HG03097 (cell line): Measurements from ENCODE around the gene GPR173.
A peak's percentile ranks its signal among the peaks of the same experiment; 100 is the strongest.

Experiments used
- ATAC-seq: cut with Tn5 transposase; IDR thresholded peaks from one replicate; pipeline ENCODE4 v1.9.1; 2021; ENCODE audit not compliant: unreplicated experiment, low FRiP score

GPR173 gene

GRCh38 chrX:53065104-53065503 is 16.5 kb downstream of the GPR173 start:
- ATAC-seq: no peak

- ATAC-seq: no peak
Measured at GRCh38 chrX:53071064-53071463, 22.5 kb downstream of the GPR173 start.

GRCh38 chrX:53071604-53072417 is 23.2 kb downstream of the GPR173 start:
- peak; percentile 76 for ATAC-seq

GRCh38 chrX:53072418-53073114 is 24.0 kb downstream of the GPR173 start:
- no peak for ATAC-seq

- no peak for ATAC-seq
Measured at GRCh38 chrX:53073115-53073586, 24.6 kb downstream of the GPR173 start.

- no peak for ATAC-seq
Measured at GRCh38 chrX:53075011-53075410, 26.4 kb downstream of the GPR173 start.

GRCh38 chrX:53076671-53077070 is 28.1 kb downstream of the GPR173 start:
- no peak for ATAC-seq

GRCh38 chrX:53077207-53078197 is 28.9 kb downstream of the GPR173 start:
- ATAC-seq: no peak

GRCh38 chrX:53078943-53079342 is 30.4 kb downstream of the GPR173 start:
- ATAC-seq: no peak

- no peak for ATAC-seq
Measured at GRCh38 chrX:53080628-53081580, 32.3 kb downstream of the GPR173 start.

GRCh38 chrX:53081925-53082772 is 33.6 kb downstream of the GPR173 start, which contains the start of gene TSPYL2:
Gene TSPYL2, plus strand, starts transcription at chrX:53082367. Its CDS starts 132 bp downstream, at chrX:53082499.
- peak; percentile 80 for ATAC-seq

GRCh38 chrX:53082773-53083616 is 34.4 kb downstream of the GPR173 start:
- ATAC-seq: no peak

GRCh38 chrX:53084043-53084570 is 35.5 kb downstream of the GPR173 start:
- no peak for ATAC-seq

- no peak for ATAC-seq
Measured at GRCh38 chrX:53084863-53085262, 36.3 kb downstream of the GPR173 start.

- no peak for ATAC-seq
Measured at GRCh38 chrX:53085661-53086229, 37.2 kb downstream of the GPR173 start.

GRCh38 chrX:53086464-53086863 is 37.9 kb downstream of the GPR173 start:
- no peak for ATAC-seq

GRCh38 chrX:53087388-53087831 is 38.8 kb downstream of the GPR173 start:
- no peak for ATAC-seq
